AML-193 (cell line): Measurements from ENCODE around the gene TMC2.

ENCODE experiments used
- DNase-seq, 2 experiments: peaks; one replicate each; lab custom pipeline; 2025; lab: John Stamatoyannopoulos, UW

TMC2 gene

DNA sequence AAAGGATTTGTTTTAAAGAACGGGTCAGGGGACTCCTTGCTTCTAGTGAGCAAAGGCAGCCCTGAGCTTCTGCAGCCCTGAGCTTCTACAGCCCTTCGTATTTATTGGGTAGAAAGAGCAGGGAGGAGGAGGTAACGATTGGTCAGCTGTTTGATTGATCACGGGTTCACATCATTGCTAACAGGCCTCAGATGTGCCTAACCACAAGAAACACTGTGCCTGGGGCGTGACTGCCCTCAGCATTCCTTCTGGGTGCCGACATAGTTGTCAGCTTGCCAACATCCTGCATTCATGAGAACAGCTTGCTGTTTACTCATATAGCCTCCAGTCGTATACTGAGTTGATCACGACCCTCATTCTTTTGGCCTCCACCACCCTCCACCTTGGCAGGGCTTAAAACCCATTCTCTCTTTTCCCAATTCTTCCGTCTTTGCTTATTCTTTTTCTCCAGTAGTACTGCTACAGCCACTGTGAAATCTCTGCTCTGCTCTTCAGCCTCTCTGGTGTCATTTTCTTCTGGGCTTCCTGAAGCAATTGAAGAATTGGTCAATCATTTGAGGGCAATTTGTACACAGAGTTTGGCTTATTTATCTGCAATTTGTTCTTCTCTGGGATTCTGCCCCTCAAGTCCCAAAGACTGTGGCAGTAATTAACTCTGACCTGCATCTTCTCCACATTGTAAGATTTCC is 90.6 kb downstream of the TMC2 start:
- no peak for DNase-seq

DNA sequence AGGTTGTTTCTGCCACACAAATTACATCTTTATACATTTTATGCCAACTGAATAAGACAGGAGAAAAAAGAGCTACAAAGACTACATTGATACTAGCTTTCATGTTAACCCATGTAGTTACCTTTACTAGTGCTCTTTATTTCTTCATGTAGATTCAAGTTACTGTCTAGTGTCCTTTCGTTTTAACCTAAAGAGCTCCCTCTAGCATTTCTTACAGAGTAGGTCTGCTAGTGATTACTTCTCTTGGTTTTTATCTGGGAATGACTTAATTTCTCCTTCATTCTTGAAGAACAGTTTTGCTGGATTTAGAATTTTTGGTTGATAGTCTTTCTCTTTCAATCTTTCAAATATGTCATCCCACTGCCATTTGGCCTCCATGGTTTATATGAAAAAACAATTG is 94.9 kb downstream of the TMC2 start:
- DNase-seq, result no peak

DNA sequence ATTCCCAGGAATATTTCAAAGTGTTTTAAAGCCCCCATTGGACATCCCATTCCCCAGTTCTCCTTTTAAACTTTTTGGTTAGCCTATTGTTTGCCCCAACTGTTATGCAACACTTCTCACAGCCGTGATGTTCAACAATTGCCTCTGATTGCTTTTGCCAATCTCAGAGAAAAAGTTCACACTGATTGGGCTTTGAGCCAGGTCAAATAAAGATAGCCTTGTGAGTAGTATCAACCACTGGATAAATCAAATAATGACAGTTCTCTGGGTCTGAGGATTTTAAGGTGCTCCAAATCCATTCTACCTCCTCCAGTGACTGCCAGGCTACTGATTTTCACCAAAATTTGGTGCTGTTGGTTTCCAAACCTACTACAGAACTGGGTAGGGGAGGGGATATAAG is 97.0 kb downstream of the TMC2 start:
- no peak for DNase-seq

DNA sequence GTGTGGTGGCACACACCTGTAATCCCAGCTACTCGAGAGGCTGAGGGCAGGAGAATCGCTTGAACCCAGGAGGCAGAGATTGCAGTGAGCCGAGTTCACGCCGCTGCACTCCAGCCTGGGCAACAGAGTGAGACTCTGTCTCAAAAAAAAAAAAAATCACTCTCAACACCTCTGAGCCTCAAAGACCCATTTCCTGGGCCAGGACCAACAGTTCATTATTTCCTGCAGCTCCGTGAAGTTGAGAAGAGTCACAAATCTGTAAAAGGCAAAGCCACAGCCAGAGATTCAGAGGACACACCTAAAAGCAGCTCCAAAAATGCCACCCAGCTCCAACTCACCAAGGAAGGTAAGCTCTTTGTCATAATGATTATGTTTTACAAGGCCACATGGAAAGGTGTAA is 100.9 kb downstream of the TMC2 start:
- DNase-seq, result no peak

DNA sequence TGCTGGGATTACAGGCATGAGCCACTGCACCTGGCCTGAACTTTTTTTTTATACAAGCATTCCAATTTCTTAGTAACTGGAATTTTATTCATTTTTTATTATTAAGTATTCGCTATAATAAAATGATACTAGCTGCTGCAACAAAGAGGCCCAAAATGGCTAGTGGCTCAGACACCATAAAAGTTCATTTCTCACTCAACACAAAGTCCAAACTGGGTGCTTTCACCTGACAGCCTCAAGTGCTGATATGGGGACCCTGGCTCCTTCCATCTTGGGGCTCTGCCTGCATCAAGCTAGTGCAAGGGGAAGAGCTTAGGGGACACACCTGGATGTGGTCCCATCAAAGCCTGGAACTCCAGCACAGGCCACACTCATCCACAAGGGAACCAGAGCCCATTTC is 103.9 kb downstream of the TMC2 start:
- DNase-seq, result no peak

DNA sequence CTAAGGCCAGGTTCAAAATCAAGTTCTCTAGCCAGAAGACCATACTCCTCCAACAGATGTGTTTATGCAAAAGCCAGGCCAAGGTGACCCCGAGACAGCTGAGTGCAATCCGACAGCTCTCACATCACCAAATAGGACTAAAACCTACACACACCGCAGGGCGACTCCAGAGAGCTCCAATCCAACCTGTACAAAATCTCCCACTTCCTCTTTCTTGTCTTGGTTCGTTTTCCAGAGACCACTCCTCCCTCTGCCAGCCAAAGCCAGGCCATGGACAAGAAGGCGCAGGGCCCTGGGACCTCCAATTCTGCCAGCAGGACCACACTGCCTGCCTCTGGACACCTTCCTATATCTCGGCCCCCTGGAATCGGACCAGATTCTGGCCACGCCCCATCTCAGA is 104.5 kb downstream of the TMC2 start:
- no peak for DNase-seq

DNA sequence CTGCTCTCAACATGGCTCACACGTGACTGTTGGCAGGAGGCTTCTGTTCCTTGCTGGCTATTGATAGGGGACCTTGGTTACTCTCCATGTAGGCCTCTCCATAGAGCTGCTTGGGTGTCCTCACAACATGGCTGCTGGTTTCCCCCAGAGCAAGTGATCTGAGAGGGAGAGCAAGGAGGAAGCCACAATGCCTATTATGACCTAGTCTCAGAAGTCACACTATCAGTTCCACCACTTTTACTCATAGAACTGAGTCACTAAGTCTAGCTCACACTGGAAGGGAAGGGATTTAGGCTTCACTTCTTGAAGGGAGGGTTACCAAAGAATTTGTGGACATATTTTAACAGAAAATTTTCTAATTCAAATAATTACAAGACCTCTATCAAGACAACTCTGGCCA is 107.3 kb downstream of the TMC2 start:
- no peak for DNase-seq

DNA sequence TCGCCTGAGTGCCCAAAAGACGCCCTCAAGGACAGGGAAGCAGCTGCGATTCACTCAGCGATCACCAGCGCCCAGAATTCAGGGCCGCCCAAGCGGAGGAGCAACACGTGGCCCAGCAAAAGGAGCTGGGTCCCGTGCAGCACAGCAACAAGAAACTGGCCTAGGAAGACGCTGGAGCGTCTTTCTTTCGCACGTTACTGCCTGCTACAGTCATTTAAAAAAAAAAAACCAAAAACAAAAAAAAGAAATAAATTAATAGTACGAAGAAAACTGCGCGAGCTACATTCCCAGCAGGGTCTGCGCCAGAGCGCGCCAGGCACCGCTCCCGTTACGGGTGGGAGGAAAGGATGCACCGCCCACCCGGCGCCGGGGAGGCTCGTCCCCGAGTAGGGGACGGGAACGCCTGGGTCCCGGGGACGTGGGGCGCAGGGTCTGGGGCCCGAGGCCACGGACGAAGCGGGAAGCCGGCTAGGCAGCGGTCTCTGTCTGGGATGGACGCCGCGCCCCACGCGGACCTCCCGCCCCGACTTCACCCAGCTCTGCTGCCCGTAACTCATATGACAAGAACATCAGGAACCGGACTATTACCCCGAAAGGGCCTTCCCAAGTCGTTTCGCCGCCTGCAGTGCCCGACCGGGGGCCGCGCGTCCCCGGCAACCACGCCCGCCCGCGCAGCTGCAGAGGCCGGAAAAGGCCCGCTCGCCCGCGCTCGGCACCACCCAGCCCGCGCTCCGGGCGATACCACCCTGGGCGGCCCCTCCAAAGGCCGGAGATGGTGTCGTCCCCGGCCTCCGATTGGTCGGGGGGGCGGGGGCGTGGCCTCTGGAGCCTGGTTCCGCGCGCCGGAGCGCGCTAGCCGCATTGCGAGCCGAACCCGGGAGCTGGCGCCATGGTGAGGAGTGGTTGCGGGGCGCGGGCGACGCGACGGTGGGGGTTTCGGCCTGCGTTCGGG is 115.7 kb downstream of the TMC2 start, which contains the start of gene NOP56:
TSS of gene NOP56 (plus strand) at position 861 of the 952 bp plus-strand sequence. CDS start at position 890, 29 bp downstream.
- peak; percentile 77 to 79 for DNase-seq

DNA sequence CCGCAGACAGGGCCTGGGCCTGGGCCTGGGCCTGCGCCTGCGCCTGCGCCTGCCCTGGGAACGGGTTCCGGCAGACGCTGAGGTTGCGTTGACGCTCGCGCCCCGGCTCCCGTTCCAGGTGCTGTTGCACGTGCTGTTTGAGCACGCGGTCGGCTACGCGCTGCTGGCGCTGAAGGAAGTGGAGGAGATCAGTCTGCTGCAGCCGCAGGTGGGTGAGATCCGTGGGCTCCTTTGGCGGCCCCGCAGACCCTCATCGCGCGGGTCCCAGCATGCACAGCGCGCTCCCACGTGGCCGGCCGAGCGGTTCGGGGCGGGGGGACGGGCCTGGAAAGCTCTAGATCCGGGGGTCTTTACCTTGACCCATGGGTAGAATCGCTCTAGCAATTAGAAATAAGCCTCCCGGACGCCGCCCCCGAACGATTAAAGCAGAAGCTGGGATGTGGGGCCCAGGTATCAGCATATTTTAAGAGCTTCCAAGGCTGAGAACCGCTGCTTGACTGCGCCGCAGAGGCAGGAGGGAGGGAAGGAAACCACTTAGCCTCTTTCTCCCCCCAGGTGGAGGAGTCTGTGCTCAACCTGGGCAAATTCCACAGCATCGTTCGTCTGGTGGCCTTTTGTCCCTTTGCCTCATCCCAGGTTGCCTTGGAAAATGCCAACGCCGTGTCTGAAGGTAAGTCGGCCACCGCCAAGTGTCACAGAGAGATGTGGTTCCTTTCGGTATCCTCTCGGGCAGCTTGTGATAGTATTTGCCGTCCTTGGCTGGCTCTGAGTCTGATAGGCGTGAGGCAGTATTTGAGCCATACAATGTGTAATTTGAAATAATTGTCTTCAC is 116.6 kb downstream of the TMC2 start:
- DNase-seq, result peak in 1 of 2 experiments; percentile 36

DNA sequence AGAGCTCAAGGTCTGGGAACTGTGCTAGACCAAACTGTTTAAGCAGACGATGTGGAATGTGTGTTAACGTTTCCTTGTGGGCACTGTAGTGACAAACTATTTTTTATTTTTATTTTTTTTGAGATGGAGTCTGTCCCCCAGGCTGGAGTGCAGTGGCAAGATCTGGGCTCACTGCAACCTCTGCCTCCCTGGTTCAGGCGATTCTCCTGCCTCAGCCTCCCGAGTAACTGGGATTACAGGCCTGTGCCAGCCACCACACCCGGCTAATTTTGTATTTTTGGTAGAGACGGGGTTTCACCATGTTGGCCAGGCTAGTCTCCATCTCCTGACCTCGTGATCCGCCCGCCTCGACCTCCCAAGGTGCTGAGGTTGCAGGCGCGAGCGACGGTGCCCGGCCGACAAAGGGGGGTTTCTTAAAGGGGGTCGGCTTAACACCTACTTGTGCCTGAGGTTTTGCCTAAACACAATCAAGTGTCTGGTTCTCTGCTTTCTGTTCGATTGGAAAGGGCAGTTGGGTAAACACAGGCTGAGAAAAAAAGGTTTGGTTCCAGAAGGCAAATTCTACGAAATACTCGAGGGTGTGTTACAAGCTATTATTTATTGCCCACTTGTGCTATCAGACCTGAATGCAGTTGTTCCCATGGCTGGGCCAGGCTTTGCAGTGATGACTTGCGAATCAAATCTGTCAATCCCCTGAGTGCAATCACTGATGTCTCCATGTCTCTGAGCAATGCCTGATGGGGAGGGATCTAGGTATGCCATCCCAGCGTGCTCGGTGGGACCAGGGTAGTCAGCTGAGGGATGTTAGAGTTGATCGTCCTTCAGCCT is 117.4 kb downstream of the TMC2 start:
- no peak for DNase-seq

DNA sequence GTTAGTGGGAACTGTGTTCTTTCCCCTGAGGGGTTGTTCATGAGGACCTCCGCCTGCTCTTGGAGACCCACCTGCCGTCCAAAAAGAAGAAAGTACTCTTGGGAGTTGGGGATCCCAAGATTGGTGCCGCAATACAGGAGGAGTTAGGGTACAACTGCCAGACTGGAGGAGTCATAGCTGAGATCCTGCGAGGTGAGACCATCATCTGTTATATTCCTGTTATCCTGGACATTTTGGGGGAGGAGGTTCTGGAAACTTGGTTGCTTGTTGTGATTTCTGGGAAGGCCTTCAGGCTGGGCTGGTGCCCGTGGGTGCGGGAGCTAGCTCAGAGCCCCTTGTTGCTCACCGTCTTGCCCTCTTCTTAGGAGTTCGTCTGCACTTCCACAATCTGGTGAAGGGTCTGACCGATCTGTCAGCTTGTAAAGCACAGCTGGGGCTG is 118.0 kb downstream of the TMC2 start:
- DNase-seq, result no peak

DNA sequence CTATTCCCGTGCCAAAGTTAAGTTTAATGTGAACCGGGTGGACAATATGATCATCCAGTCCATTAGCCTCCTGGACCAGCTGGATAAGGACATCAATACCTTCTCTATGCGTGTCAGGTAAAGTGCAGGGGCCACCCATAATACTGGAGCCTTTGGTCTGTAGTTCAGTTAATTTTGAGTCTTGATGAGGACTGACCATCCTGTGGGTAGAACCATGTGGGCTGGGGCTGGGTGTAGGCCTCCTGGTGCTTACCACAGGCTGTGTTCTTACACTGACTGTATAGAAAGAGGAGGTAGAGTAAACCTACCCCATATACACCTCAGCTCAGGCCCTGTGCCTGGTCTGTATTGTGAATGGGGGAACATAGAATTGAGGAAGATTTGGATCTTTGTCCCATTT is 118.5 kb downstream of the TMC2 start:
- no peak for DNase-seq

DNA sequence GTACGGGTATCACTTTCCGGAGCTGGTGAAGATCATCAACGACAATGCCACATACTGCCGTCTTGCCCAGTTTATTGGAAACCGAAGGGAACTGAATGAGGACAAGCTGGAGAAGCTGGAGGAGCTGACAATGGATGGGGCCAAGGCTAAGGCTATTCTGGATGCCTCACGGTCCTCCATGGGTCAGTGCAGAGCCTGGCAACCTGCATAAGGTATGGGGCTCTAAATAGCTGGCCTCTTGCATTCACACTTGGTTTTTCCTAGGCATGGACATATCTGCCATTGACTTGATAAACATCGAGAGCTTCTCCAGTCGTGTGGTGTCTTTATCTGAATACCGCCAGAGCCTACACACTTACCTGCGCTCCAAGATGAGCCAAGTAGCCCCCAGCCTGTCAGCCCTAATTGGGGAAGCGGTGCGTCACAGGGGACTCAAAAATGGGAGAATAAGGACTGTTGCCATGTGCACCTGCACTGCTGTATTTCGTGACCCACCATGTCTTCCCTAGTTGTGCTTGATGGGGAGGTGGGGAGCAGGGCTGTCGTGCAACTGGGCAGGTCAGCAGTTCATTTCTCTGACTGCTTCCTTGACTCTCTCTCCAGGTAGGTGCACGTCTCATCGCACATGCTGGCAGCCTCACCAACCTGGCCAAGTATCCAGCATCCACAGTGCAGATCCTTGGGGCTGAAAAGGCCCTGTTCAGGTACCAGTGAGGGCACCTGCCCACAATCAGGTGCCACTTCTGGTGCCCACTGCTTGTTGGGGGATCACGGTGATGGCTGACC is 119.2 kb downstream of the TMC2 start:
- DNase-seq, result no peak

DNA sequence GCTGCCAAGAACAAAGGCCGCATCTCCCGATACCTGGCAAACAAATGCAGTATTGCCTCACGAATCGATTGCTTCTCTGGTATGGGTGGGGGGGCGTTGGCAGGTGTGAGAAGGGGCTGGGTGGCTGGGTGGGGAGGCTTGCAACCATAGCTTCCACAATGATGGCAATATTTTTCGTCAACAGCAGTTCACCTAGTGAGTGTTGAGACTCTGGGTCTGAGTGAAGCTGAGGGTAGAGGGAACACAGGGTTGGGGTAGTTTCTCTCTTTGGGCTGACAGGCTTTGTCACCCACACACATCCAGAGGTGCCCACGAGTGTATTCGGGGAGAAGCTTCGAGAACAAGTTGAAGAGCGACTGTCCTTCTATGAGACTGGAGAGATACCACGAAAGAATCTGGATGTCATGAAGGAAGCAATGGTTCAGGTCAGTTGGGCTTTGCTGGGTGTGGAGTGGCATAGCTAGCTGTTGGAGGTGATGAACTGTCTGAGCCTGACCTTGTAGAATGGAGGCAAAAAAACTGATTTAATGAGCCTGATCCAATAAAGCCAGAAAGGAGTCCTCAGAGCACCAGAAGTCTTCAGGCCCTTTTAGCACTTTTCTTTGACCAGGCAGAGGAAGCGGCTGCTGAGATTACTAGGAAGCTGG is 120.2 kb downstream of the TMC2 start:
- no peak for DNase-seq

DNA sequence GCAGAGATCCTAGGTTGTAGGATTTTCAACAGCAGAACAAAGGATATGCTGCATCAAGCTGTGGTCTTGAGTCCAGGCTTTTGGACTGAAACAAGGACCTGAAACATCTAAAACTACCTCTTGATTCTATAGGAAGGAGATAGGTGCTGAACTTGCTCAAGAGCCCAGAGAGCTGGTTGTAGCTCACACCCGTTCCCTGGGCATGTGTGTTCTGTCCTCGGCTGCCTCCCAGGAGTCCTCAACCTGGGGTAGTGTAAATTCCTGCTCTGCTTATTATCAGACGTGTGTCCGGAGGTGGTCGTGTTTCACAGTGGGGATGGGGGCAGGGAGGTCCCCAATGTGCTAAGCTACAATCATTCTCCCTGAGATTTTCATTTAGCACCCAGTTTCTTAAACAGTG is 120.9 kb downstream of the TMC2 start:
- DNase-seq, result no peak

DNA sequence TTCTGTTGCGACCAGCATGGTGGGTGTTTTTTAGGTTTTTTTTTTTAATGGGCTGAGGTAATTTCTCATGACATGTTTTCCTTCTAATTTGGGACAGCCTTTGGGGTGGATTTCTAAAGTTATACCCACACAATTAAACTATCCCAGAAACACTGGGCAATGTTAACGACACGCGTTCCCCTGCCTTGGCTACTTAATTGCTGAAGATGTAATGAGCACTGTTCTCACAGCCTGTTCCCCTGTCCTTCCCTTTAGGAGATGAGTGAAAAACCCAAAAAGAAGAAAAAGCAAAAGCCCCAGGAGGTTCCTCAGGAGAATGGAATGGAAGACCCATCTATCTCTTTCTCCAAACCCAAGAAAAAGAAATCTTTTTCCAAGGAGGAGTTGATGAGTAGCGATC is 121.3 kb downstream of the TMC2 start:
- no peak for DNase-seq

DNA sequence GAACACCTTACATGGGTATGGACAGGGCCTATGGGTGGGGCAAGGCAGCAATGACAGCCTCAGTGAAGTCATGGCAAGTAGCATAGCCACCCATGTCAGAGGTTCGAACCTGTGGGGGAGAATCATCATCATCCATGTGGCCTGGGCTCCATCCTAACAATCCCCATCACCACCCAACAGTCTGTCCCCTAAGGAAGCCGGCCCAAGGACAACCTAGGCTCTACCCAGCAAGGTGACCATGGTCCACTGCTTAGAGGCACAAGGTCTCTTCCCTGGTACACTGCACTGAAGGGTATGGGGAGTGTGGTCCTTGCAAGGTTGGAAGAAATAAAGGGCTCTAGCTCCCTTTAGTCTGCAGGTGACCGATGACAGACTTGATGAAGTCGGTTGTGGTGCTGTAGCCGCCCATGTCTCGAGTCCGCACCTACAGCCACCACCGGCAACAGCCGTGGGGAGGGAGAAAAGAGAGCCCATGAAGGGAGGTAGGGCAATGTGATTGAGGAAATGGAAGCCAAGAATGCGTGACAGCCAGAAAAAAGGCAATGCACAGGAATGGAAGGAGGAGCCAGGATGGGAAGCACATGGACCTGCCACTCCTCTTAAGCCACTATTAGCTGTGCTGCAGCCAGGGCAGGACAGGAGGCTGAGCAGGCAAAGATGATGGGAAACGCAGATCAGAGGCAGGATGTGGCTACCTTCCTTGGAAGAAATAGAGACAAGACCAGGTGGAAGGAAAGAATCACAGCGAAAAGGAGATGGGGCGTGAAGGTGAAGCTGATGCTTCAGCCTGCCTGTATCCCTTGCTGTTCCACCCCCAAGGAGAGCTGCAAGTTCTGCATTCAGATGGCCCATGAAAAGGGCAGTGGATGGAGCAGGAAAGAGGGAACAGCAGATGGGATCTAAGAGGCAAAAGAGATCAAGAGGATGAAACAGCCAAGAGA is 122.3 kb downstream of the TMC2 start:
- no peak for DNase-seq

DNA sequence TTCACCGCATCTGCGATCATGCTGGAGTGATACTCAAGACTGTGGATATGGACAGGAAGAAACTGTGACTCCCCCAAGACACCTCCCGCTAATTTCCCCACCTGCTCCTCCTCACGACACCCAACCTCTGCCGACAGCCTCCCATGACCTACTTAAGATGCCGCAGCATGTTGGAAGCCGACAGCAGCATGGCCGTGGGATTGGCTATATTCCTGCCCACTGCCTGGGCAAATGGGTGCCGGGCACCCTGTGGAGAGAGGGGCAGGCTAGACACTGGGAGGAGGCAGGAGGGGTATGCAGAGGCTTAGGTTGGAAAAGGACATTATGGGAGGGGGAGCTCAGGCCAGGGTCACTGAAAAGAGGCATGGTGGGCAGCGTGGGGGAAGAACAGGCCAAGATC is 123.2 kb downstream of the TMC2 start:
- DNase-seq, result no peak

DNA sequence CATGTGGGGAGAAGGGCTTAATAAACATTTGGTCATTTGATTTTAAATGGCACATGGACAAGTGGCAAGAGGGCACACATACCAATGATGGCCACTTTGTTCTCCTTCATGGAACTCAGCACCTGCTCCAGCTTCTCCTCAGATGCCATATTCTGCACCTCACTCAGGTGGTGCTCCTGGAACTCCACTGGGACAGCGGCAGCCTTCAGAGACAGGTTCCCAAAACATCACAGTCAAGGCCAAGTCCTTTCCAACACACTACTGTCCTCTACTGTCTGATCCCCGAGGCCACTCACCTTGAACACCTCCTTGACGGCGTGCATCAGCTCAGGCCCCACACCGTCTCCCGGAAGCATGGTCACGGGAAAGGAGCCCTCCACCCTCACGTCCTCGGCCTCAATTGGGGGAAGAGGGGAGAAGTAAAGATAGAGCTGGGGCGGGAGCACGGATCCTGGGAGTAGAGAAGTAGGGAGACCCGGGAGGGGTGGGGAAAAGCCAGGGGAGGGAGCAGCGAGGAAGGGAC is 127.1 kb downstream of the TMC2 start:
- no peak for DNase-seq
